Vagina (tissue), 2 donors: ENCODE data around the gene AJM1.

Experiments used
- POLR2A ChIP-seq, 2 donors: fragments of 450-650 bp; IDR thresholded peaks; one replicate each; pipeline ENCODE4 v1.6.1; 2017; ENCODE audit warnings: antibody characterized with exemption in 2 of 2, mild to moderate bottlenecking in 2 of 2, moderate library complexity in 2 of 2
- POLR2AphosphoS5 ChIP-seq, 2 donors: sonication (generic); formaldehyde crosslinking; IDR thresholded peaks; one replicate each; pipeline ENCODE4 v1.9.0; 2017; ENCODE audit warnings: antibody characterized with exemption in 2 of 2, mild to moderate bottlenecking in 2 of 2, low read depth in 1 of 2; ENCODE audit not compliant: insufficient read depth in 1 of 2
- TF ChIP-seq, protein P1 (sequence below), 3 experiments: fragments of 450-650 bp in 2 of 3; fragments of 200-600 bp in 1 of 3; sonication (generic) in 1 of 3; IDR thresholded peaks; one replicate each; pipeline ENCODE4 v1.5.1; 2017 to 2019; ENCODE audit warnings: antibody characterized with exemption in 3 of 3, mild to moderate bottlenecking in 2 of 3, moderate library complexity in 2 of 3

- TF ChIP-seq, protein P1, sequence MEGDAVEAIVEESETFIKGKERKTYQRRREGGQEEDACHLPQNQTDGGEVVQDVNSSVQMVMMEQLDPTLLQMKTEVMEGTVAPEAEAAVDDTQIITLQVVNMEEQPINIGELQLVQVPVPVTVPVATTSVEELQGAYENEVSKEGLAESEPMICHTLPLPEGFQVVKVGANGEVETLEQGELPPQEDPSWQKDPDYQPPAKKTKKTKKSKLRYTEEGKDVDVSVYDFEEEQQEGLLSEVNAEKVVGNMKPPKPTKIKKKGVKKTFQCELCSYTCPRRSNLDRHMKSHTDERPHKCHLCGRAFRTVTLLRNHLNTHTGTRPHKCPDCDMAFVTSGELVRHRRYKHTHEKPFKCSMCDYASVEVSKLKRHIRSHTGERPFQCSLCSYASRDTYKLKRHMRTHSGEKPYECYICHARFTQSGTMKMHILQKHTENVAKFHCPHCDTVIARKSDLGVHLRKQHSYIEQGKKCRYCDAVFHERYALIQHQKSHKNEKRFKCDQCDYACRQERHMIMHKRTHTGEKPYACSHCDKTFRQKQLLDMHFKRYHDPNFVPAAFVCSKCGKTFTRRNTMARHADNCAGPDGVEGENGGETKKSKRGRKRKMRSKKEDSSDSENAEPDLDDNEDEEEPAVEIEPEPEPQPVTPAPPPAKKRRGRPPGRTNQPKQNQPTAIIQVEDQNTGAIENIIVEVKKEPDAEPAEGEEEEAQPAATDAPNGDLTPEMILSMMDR (IDR thresholded peaks at IDR 0.05): no peak
- TF ChIP-seq POLR2AphosphoS5 (IDR thresholded peaks at IDR 0.05; ENCODE audit: insufficient read depth in 1 of 2, low read depth in 1 of 2) (no peak), POLR2A (IDR thresholded peaks at IDR 0.05) (no peak)
Observed at GRCh38 chr9:136844761-136845464, 2.6 kb downstream of the AJM1 start.
